NCI-H774 (cell line): Measurements from ENCODE around the gene ITGA2.

Experiments
- DNase-seq: peaks from one replicate; lab custom pipeline; 2025; lab: John Stamatoyannopoulos, UW

The ITGA2 gene

GRCh38 chr5:52988335-52989024 is 672 bp upstream of the ITGA2 start:
- DNase-seq = no peak

GRCh38 chr5:52989781-52990527 is 802 bp downstream of the ITGA2 start:
- no peak for DNase-seq

- DNase-seq = no peak
Measured at GRCh38 chr5:52990528-52990925, 1.4 kb downstream of the ITGA2 start.

GRCh38 chr5:52993367-52993766 is 4.2 kb downstream of the ITGA2 start:
- no peak for DNase-seq

- DNase-seq = no peak
Measured at GRCh38 chr5:52994266-52994665, 5.1 kb downstream of the ITGA2 start.

- DNase-seq = no peak
Measured at GRCh38 chr5:52995095-52995494, 5.9 kb downstream of the ITGA2 start.

GRCh38 chr5:52995914-52996313 is 6.8 kb downstream of the ITGA2 start:
- DNase-seq = no peak

- no peak for DNase-seq
Measured at GRCh38 chr5:52996979-52997378, 7.8 kb downstream of the ITGA2 start.

GRCh38 chr5:52997424-52997823 is 8.3 kb downstream of the ITGA2 start:
- peak; percentile 58 for DNase-seq

- DNase-seq = no peak
Measured at GRCh38 chr5:52998552-52999313, 9.6 kb downstream of the ITGA2 start.

- no peak for DNase-seq
Measured at GRCh38 chr5:52999344-52999949, 10.3 kb downstream of the ITGA2 start.

- DNase-seq = no peak
Measured at GRCh38 chr5:53001541-53001940, 12.4 kb downstream of the ITGA2 start.

- DNase-seq = no peak
Measured at GRCh38 chr5:53002491-53002890, 13.3 kb downstream of the ITGA2 start.

GRCh38 chr5:53003144-53003543 is 14.0 kb downstream of the ITGA2 start:
- no peak for DNase-seq

- no peak for DNase-seq
Measured at GRCh38 chr5:53006911-53007890, 18.0 kb downstream of the ITGA2 start.

- no peak for DNase-seq
Measured at GRCh38 chr5:53008751-53009150, 19.6 kb downstream of the ITGA2 start.

- no peak for DNase-seq
Measured at GRCh38 chr5:53009816-53010215, 20.7 kb downstream of the ITGA2 start.

GRCh38 chr5:53010814-53011213 is 21.7 kb downstream of the ITGA2 start:
- no peak for DNase-seq

GRCh38 chr5:53011233-53011632 is 22.1 kb downstream of the ITGA2 start:
- DNase-seq = no peak

GRCh38 chr5:53013857-53014256 is 24.7 kb downstream of the ITGA2 start:
- DNase-seq = no peak

GRCh38 chr5:53017383-53017782 is 28.2 kb downstream of the ITGA2 start:
- DNase-seq = no peak
